Gastroesophageal sphincter (tissue), 4 donors: ENCODE data around the gene HSPB7. TPM values are rescaled to one million over a fixed set of nuclear protein-coding genes. Genes with fewer than 3 reads are reported as not detected.
A peak's percentile ranks its signal among the peaks of the same experiment; 100 is the strongest.

Experiments used
- ATAC-seq: fragments of 150-250 bp; one replicate; pipeline ENCODE4 v1.9.1; 2016; ENCODE audit warnings: mild to moderate bottlenecking, moderate library complexity
- H3K27ac ChIP-seq, 4 donors: fragments of 200-600 bp; sonication (generic) in 3 of 4; 1 replicate in 3 of 4; 2 replicates in 1 of 4; pipeline ENCODE4 v1.5.1; 2016 to 2019
- H3K27me3 ChIP-seq: fragments of 200-600 bp; sonication (generic); one replicate; pipeline ENCODE4 v1.5.1; 2019
- H3K36me3 ChIP-seq, 2 donors: fragments of 200-600 bp; sonication (generic); one replicate each; pipeline ENCODE4 v1.5.1; 2019; ENCODE audit warnings: control low read depth in 1 of 2
- H3K4me1 ChIP-seq, 3 donors: fragments of 200-600 bp; sonication (generic); 1 replicate in 2 of 3; 2 replicates in 1 of 3; pipeline ENCODE4 v1.5.1; 2016 to 2019; ENCODE audit warnings: control low read depth in 2 of 3
- H3K4me3 ChIP-seq, 2 donors: fragments of 200-600 bp; sonication (generic); one replicate each; pipeline ENCODE4 v1.5.1; 2019; ENCODE audit warnings: mild to moderate bottlenecking in 1 of 2, moderate library complexity in 1 of 2
- H3K9me3 ChIP-seq, 3 donors: fragments of 200-600 bp; sonication (generic); one replicate each; pipeline ENCODE4 v1.5.1; 2017 to 2019; ENCODE audit warnings: control low read depth in 2 of 3
- CTCF ChIP-seq, 4 experiments: fragments of 200-600 bp in 2 of 4; fragments of 450-650 bp in 2 of 4; sonication (generic) in 1 of 4; IDR thresholded peaks; one replicate each; pipeline ENCODE4 v1.5.1; 2017 to 2019; ENCODE audit warnings: antibody characterized with exemption in 4 of 4, mild to moderate bottlenecking in 2 of 4, moderate library complexity in 2 of 4
- EP300 ChIP-seq: sonication (generic); formaldehyde crosslinking; IDR thresholded peaks from one replicate; pipeline ENCODE4 v1.6.1; 2017; ENCODE audit warnings: antibody characterized with exemption, mild to moderate bottlenecking
- POLR2A ChIP-seq, 2 donors: fragments of 450-650 bp; IDR thresholded peaks; one replicate each; pipeline ENCODE4 v1.6.1; 2017; ENCODE audit warnings: antibody characterized with exemption in 2 of 2, mild to moderate bottlenecking in 2 of 2, moderate library complexity in 1 of 2
- POLR2AphosphoS5 ChIP-seq: sonication (generic); formaldehyde crosslinking; IDR thresholded peaks from one replicate; pipeline ENCODE4 v1.6.1; 2017; ENCODE audit warnings: antibody characterized with exemption
- WGBS, 2 donors: methylation state at CpG; one replicate each; pipeline ENCODE4 v1.1.5; 2018; ENCODE audit warnings: low coverage in 1 of 2; 5-methylcytosine and 5-hydroxymethylcytosine counted together
- total RNA-seq, 4 donors: library from RNA; depleted of rRNA; stranded (reverse); fragments of >200 nt; gene quantifications; one replicate each; pipeline ENCODE4 v1.1.0, GENCODE V29; 2016

Gene HSPB7
- total RNA-seq, 4 donors from 2014 or later: 143 to 505 (median 229) TPM

- peaks cover 0 to 28% (median 4%) of the 10 kb centered on the region in 3 donors for H3K4me1 ChIP-seq
- no peak overlapping the region for H3K4me3 ChIP-seq
- no peaks in the 10 kb centered on the region for H3K27me3 ChIP-seq
- no peak for ATAC-seq
- no peak for TF ChIP-seq CTCF (IDR thresholded peaks at IDR 0.05)
- TF ChIP-seq EP300: no peak
- no peak for TF ChIP-seq POLR2A (IDR thresholded peaks at IDR 0.05)
- no peak for TF ChIP-seq POLR2AphosphoS5
- H3K9me3 ChIP-seq: no peaks in the 10 kb centered on the region
- H3K27ac ChIP-seq: no peak overlapping the region
- no peaks in the 10 kb centered on the region for H3K36me3 ChIP-seq
- WGBS, 2 donors: 95% methylated on average over 11 of the region's 11 CpGs; no CpG with 5 or more reads in 1 of the 2 donors
Measured at GRCh38 chr1:15998929-15999328, 18.9 kb downstream of the HSPB7 start.

- WGBS, 2 donors: 70 to 72% methylated on average over 2 to 6 of the region's 9 CpGs
- no peak overlapping the region for H3K27ac ChIP-seq
- peaks cover 0 to 40% (median 4%) of the 10 kb centered on the region in 3 donors for H3K4me1 ChIP-seq
- H3K36me3 ChIP-seq: no peaks in the 10 kb centered on the region
- H3K27me3 ChIP-seq: no peaks in the 10 kb centered on the region
- no peaks in the 10 kb centered on the region for H3K9me3 ChIP-seq
- TF ChIP-seq CTCF (IDR thresholded peaks at IDR 0.05) (no peak), POLR2A (IDR thresholded peaks at IDR 0.05) (no peak), EP300 (no peak), POLR2AphosphoS5 (no peak)
- ATAC-seq: no peak
- no peak overlapping the region for H3K4me3 ChIP-seq
Measured at GRCh38 chr1:15997637-15998280, 20.1 kb downstream of the HSPB7 start.

- WGBS, 2 donors: 77% methylated on average over 5 of the region's 9 CpGs; no CpG with 5 or more reads in 1 of the 2 donors
- no peak overlapping the region for H3K4me3 ChIP-seq
- no peaks in the 10 kb centered on the region for H3K27me3 ChIP-seq
- no peak overlapping the region for H3K27ac ChIP-seq
- no peaks in the 10 kb centered on the region for H3K9me3 ChIP-seq
- no peaks in the 10 kb centered on the region for H3K36me3 ChIP-seq
- ATAC-seq: no peak
- H3K4me1 ChIP-seq: peaks cover 0 to 44% (median 4%) of the 10 kb centered on the region in 3 donors
- TF ChIP-seq CTCF (IDR thresholded peaks at IDR 0.05): no peak
- TF ChIP-seq POLR2AphosphoS5: no peak
- no peak for TF ChIP-seq EP300
- TF ChIP-seq POLR2A (IDR thresholded peaks at IDR 0.05): no peak
Measured at GRCh38 chr1:15997076-15997585, 20.7 kb downstream of the HSPB7 start.

DNA sequence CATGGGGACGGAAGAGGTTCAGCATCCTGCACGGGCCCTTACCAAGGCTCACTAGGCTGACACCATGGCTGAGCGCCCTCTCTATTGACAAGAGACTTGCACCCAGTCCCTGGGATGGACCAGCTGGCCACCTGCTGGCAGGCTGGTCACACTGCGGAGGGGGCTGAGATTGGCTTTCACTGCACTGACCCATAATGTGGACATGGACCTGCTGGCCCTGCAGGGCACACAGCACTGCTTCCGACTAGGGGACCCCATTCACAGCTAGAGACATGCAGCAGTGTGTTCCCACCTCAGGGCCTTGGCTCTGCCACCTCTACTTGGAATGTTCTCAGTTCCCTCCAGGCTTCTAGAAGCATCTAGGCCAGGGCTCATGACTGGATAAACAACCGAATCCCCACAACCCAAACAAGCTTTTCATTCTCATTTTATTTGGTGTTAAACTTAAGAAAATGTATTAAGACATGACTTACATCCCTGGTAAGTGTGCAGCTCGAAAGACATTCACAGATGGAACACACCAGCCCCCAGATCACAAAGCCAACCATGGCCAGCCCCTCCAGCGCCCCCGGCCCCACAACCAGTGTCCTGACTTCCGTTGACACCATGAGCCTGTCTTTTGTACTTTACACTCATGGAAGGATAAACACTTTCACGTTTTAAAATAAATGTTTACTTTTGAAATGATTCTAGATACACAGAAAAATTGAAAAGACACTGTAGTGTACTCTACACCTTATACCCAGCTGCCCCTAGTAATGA is 23.1 kb downstream of the HSPB7 start:
- WGBS, 2 donors: 36 to 44% methylated on average over 4 to 7 of the region's 11 CpGs
- Histone ChIP-seq H3K4me1 (peaks cover 0 to 47% (median 4%) of the 10 kb centered on the region in 3 donors), H3K27ac (peak overlapping the region in 3 of 4 donors; percentile 52 to 68 (median 62)), H3K9me3 (no peaks in the 10 kb centered on the region), H3K27me3 (no peaks in the 10 kb centered on the region), H3K36me3 (no peaks in the 10 kb centered on the region), H3K4me3 (no peak overlapping the region)
- peak; percentile 75 for ATAC-seq
- TF ChIP-seq CTCF (IDR thresholded peaks at IDR 0.05) (peak in 3 of 4 experiments; percentile 73 to 93 (median 81)), EP300 (no peak)
